GM06990 (cell line): Measurements from ENCODE around the gene MARS2.

ENCODE experiments used
- DNase-seq: peaks from one replicate; pipeline ENCODE4 v3.0.0-alpha.2; 2011; ENCODE audit not compliant: insufficient read length; ENCODE audit errors: extremely low read depth
- H3K27me3 ChIP-seq: replicated peaks from 2 replicates; pipeline ENCODE4 v1.6.0; 2011; ENCODE audit warnings: low read length; ENCODE audit not compliant: control insufficient read depth, insufficient read depth
- H3K36me3 ChIP-seq: 2 replicates; pipeline ENCODE4 v1.5.1; 2011; ENCODE audit warnings: low read length; ENCODE audit not compliant: control insufficient read depth, insufficient read depth
- H3K4me3 ChIP-seq: replicated peaks from 2 replicates; pipeline ENCODE4 v1.5.1; 2011; ENCODE audit warnings: low read depth, mild to moderate bottlenecking, control low read depth, low read length
- TF ChIP-seq, protein P1 (sequence below): IDR thresholded peaks from 2 replicates; pipeline ENCODE4 v1.5.1; 2011; ENCODE audit warnings: low read length, control low read depth, mild to moderate bottlenecking, inconsistent platforms; ENCODE audit not compliant: insufficient read depth, poor library complexity, severe bottlenecking

MARS2 gene

DNA sequence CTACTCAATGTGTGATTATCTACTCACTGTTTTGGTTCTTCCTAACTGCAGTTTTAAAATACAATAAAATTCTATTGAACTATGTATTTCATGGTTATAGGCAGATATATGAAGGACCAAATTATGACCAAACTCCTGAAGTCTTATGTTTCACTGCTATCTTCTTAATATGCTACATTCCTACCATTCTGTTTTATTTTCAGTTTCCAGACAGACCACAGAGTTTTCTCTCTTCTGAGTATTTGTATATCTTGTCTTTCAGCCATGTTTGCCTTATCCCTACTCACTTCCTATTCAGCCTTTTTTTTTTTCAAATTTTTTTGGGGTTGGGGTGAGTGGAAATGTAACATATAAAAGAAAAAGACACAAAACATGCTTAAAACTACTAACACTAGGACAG is 36.1 kb upstream of the MARS2 start:
- DNase-seq: no peak
- Histone ChIP-seq H3K4me3 (no peak overlapping the region), H3K36me3 (no peaks in the 10 kb centered on the region), H3K27me3 (no peaks in the 10 kb centered on the region)
- TF ChIP-seq, protein P1, sequence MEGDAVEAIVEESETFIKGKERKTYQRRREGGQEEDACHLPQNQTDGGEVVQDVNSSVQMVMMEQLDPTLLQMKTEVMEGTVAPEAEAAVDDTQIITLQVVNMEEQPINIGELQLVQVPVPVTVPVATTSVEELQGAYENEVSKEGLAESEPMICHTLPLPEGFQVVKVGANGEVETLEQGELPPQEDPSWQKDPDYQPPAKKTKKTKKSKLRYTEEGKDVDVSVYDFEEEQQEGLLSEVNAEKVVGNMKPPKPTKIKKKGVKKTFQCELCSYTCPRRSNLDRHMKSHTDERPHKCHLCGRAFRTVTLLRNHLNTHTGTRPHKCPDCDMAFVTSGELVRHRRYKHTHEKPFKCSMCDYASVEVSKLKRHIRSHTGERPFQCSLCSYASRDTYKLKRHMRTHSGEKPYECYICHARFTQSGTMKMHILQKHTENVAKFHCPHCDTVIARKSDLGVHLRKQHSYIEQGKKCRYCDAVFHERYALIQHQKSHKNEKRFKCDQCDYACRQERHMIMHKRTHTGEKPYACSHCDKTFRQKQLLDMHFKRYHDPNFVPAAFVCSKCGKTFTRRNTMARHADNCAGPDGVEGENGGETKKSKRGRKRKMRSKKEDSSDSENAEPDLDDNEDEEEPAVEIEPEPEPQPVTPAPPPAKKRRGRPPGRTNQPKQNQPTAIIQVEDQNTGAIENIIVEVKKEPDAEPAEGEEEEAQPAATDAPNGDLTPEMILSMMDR: no peak

DNA sequence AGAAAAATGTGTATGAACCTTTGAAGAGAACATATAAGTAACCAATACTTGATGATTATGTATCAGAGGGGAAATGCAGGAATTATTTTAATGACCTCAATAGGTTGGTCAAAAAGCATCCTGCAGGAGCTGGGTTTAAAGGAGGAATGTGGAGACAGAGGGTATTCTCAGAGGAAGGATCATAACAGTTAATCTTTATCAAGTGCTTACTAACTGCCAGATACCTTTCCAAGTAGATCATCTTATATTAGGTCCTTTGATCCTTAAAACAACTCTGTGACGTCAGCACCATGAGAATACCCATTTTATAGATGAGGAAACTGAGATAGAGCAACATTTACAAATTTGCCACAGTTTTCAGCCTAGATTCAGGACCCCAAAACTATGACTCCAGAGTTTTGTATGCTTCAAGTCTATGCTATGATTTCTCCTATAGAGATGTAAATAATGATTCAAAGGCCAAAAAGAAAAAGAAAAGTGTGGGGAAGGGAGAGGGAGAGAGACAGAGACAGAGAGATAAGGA is 32.7 kb upstream of the MARS2 start:
- H3K4me3 ChIP-seq: no peak overlapping the region
- no peaks in the 10 kb centered on the region for H3K27me3 ChIP-seq
- no peak for DNase-seq
- TF ChIP-seq, protein P1: no peak
- no peaks in the 10 kb centered on the region for H3K36me3 ChIP-seq

DNA sequence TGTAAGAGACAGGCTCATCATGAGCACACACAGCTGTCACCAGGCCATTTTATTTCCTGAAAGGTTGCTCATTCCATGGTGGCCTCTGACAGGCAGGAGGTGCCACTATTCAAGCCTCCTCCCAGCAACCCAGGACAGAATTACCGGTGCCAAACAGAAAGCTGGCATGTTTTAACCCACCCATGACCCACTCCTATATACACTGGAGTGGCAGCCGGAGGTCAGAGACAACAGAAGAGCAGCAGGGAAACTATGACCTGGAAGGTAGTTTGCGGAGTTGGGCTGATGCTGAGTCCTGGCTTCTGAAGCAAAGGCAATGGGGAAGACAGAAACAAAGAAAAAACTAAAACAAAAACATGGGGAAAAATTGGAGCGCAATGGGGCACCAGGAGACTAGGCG is 32.1 kb upstream of the MARS2 start:
- no peak for DNase-seq
- H3K4me3 ChIP-seq: no peak overlapping the region
- H3K27me3 ChIP-seq: no peaks in the 10 kb centered on the region
- no peaks in the 10 kb centered on the region for H3K36me3 ChIP-seq
- TF ChIP-seq, protein P1: no peak

DNA sequence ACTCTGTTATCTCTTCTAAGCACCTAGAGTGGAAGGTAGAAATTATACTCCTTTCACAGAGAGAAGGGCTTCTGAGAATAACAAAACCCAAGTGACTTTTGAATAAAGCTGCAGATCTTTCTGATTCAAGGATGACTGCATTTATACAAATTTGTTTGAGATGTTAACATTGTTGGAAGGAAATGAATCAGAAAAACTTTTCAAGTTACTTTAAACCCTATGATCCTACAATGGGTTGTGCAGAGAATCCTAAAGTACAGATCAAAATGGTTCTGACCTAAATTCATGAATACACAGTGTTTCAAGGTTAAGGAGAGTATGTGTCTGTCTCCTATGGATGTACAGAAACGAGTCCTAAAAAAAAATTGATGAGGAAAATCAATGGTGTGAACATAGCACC is 31.6 kb upstream of the MARS2 start:
- TF ChIP-seq, protein P1: no peak
- no peak overlapping the region for H3K4me3 ChIP-seq
- no peaks in the 10 kb centered on the region for H3K27me3 ChIP-seq
- H3K36me3 ChIP-seq: no peaks in the 10 kb centered on the region
- no peak for DNase-seq

DNA sequence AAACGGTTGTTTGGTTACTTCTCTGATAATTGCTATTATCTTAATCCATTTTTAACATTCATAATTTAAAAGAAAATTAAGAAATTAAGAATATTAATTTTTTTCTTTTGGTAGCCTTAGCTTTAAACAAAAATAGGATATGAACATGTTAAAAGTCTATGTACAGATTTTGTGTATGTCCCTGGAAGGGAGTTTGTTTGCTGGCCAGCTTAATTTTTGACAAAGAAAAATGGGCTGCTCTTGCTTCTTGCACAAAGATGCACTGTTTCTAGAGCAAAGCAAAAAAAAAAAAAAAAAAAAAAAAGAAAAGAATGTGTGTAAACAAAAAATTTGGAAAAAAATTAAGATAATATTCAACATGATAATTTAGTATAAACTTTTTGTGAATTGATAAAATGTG is 31.1 kb upstream of the MARS2 start:
- Histone ChIP-seq H3K4me3 (no peak overlapping the region), H3K27me3 (no peaks in the 10 kb centered on the region), H3K36me3 (no peaks in the 10 kb centered on the region)
- TF ChIP-seq, protein P1: no peak
- DNase-seq: no peak

DNA sequence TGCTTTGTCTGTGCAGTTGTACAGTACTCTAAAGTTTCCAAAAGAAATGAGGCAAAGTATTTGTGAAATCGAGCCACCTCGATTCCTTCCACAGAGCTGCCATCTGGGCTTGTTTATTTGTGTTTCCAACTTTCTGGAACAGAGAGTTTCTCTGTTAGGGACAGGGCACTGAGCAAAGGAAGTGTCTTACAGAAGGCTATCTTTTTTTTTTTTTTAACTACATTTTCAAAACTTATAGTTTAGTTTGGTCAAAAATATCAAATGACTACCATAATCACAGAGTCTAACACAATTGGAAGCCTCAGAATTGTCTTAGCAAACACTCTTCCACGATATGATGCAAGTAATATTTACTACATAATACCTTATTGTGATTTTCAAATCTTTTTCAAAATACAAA is 30.6 kb upstream of the MARS2 start:
- H3K4me3 ChIP-seq: no peak overlapping the region
- no peaks in the 10 kb centered on the region for H3K36me3 ChIP-seq
- no peaks in the 10 kb centered on the region for H3K27me3 ChIP-seq
- TF ChIP-seq, protein P1: no peak
- no peak for DNase-seq
